GM23338 (cell line): ENCODE measurements around the gene HSDL2. TPM values are rescaled to one million over a fixed set of nuclear protein-coding genes. Genes with fewer than 3 reads are reported as not detected.

Source experiments
- ATAC-seq: fragments of 200-7000 bp; cut with Tn5 transposase; 3 replicates; pipeline ENCODE4 v1.9.1; 2020
- DNase-seq: peaks from one replicate; pipeline ENCODE4 v3.0.0-alpha.2; 2015; ENCODE audit warnings: low spot score
- H2AFZ ChIP-seq: fragments of 200-600 bp; sonication (generic); 2 replicates; pipeline ENCODE4 v1.8.0; 2016; ENCODE audit warnings: antibody characterized with exemption, mild to moderate bottlenecking, moderate library complexity
- H3F3A ChIP-seq: fragments of 200-600 bp; sonication (generic); replicated peaks from 2 replicates; pipeline ENCODE4 v1.8.0; 2017; ENCODE audit warnings: antibody characterized with exemption, mixed run types, low read depth
- H3K27ac ChIP-seq: fragments of 200-600 bp; sonication (generic); 2 replicates; pipeline ENCODE4 v1.6.1; 2016; ENCODE audit warnings: low read depth
- H3K27me3 ChIP-seq: fragments of 200-600 bp; sonication (generic); 2 replicates; pipeline ENCODE4 v1.8.0; 2016; ENCODE audit warnings: mild to moderate bottlenecking, mixed run types, moderate library complexity; ENCODE audit not compliant: insufficient read depth
- H3K36me3 ChIP-seq: fragments of 200-600 bp; sonication (generic); 2 replicates; pipeline ENCODE4 v1.8.0; 2016; ENCODE audit warnings: mild to moderate bottlenecking; ENCODE audit not compliant: insufficient read depth
- H3K4me1 ChIP-seq: fragments of 200-600 bp; sonication (generic); 2 replicates; pipeline ENCODE4 v1.8.0; 2016; ENCODE audit warnings: mild to moderate bottlenecking, moderate library complexity; ENCODE audit not compliant: insufficient read depth
- H3K4me2 ChIP-seq: fragments of 200-600 bp; sonication (generic); 2 replicates; pipeline ENCODE4 v1.7.1; 2017; ENCODE audit warnings: mixed run types
- H3K4me3 ChIP-seq: fragments of 200-600 bp; sonication (generic); 2 replicates; pipeline ENCODE4 v1.6.1; 2016; ENCODE audit warnings: mixed run types
- H3K79me2 ChIP-seq: fragments of 200-600 bp; sonication (generic); replicated peaks from 2 replicates; pipeline ENCODE4 v1.8.0; 2017; ENCODE audit warnings: mild to moderate bottlenecking; ENCODE audit not compliant: insufficient read depth
- H3K9me2 ChIP-seq: fragments of 200-600 bp; sonication (generic); 2 replicates; pipeline ENCODE4 v1.8.0; 2017; ENCODE audit not compliant: insufficient read depth
- H4K20me1 ChIP-seq: fragments of 200-600 bp; sonication (generic); replicated peaks from 2 replicates; pipeline ENCODE4 v1.8.0; 2017; ENCODE audit warnings: mild to moderate bottlenecking; ENCODE audit not compliant: insufficient read depth
- H3K27ac Mint-ChIP-seq: 2 replicates; pipeline ENCODE4 v1.8.0; 2020; ENCODE audit warnings: inconsistent platforms, mild to moderate bottlenecking, moderate library complexity, mixed read lengths
- H3K27me3 Mint-ChIP-seq: 3 replicates; pipeline ENCODE4 v1.8.0; 2022; ENCODE audit warnings: low read depth, mild to moderate bottlenecking, moderate library complexity, mixed read lengths, inconsistent platforms; ENCODE audit not compliant: insufficient read depth, poor library complexity
- H3K36me3 Mint-ChIP-seq: 3 replicates; pipeline ENCODE4 v1.8.0; 2021; ENCODE audit warnings: low read depth, mild to moderate bottlenecking, inconsistent platforms, moderate library complexity, mixed read lengths
- H3K4me1 Mint-ChIP-seq: 3 replicates; pipeline ENCODE4 v1.8.0; 2020; ENCODE audit warnings: mild to moderate bottlenecking, inconsistent platforms, mixed read lengths
- H3K4me3 Mint-ChIP-seq: 3 replicates; pipeline ENCODE4 v1.8.0; 2021; ENCODE audit warnings: moderate library complexity, mild to moderate bottlenecking, inconsistent platforms, mixed read lengths
- H3K9me3 Mint-ChIP-seq: 3 replicates; pipeline ENCODE4 v1.8.0; 2020; ENCODE audit warnings: moderate library complexity, mild to moderate bottlenecking, inconsistent platforms, mixed read lengths
- CREB1 ChIP-seq: fragments of 250-450 bp; sonication (Bioruptor Pico); IDR thresholded peaks from 2 replicates; pipeline ENCODE4 v1.5.0; 2020; ENCODE audit warnings: low read depth, mild to moderate bottlenecking, moderate library complexity
- CTCF ChIP-seq, 2 experiments: fragments of 200-600 bp in 1 of 2; sonication (generic) in 1 of 2; conservative IDR thresholded peaks; 2 replicates each; pipeline versions ENCODE4 v1.5.1 to v1.6.1; 2016 to 2017; ENCODE audit warnings: antibody characterized with exemption in 2 of 2, low read depth in 2 of 2, mild to moderate bottlenecking in 2 of 2, moderate library complexity in 1 of 2
- ETS1 ChIP-seq: IDR thresholded peaks from 2 replicates; pipeline ENCODE4 v1.6.1; 2016; ENCODE audit warnings: antibody characterized with exemption
- POLR2AphosphoS5 ChIP-seq: IDR thresholded peaks from 2 replicates; pipeline ENCODE4 v1.6.1; 2016; ENCODE audit warnings: antibody characterized with exemption, low read depth
- REST ChIP-seq: IDR thresholded peaks from one replicate; pipeline ENCODE4 v1.6.1; 2018; ENCODE audit warnings: antibody characterized with exemption; ENCODE audit not compliant: unreplicated experiment
- ZNF462 ChIP-seq: fragments of 250-450 bp; sonication (Bioruptor Pico); IDR thresholded peaks from 2 replicates; pipeline ENCODE4 v1.5.0; 2020; ENCODE audit warnings: mild to moderate bottlenecking, moderate library complexity
- polyA plus RNA-seq: library from polyadenylated mRNA; unstranded; fragments of >200 nt; fragmentation: Nextera tagmentation; extraction: Ambion mirVana; gene quantifications from 2 replicates; pipeline ENCODE4 v1.2.1, GENCODE V29; 2016
- total RNA-seq: library from RNA; depleted of rRNA; stranded (reverse); fragments of >200 nt; shearing (Covaris generic); gene quantifications from 2 replicates; pipeline ENCODE4 v1.2.3, GENCODE V29; 2014

HSDL2 gene
- total and polyA plus RNA-seq, 2 experiments from 2014 or later = 11.4 to 15.3 TPM

- TF ChIP-seq ZNF462 (CRISPR knock-in tag) (no peak), CREB1 (CRISPR knock-in tag) (no peak)
Observed at GRCh38 chr9:112378328-112379176, 1.4 kb upstream of the HSDL2 start (continued).

- Histone ChIP-seq H3K79me2 (peaks cover 20% of the 10 kb centered on the region), H2AFZ (peak overlapping the region; percentile 87; the same call in 1 of the 2 replicates), H3K27ac (peak overlapping the region; percentile 96), H3F3A (peaks cover 10% of the 10 kb centered on the region), H3K27me3 (no peaks in the 10 kb centered on the region), H3K4me2 (peak overlapping the region; percentile 84), H3K36me3 (no peaks in the 10 kb centered on the region), H3K9me2 (no peaks in the 10 kb centered on the region), H3K4me3 (peak overlapping the region; percentile 89), H3K4me1 (peaks cover 10% of the 10 kb centered on the region), H4K20me1 (peaks cover 3% of the 10 kb centered on the region; the same call in 1 of the 2 replicates)
- H3K9me3 Mint-ChIP-seq = no peaks in the 10 kb centered on the region
- H3K4me1 Mint-ChIP-seq = peaks cover 22% of the 10 kb centered on the region
- DNase-seq (peak; percentile 99), ATAC-seq (peak; percentile 92)
- TF ChIP-seq CREB1 (CRISPR knock-in tag) = peak; percentile 70
- no peak for TF ChIP-seq REST
- peak; percentile 97 for TF ChIP-seq POLR2AphosphoS5
- TF ChIP-seq CTCF (conservative IDR thresholded peaks at IDR 0.05; ENCODE audit: low read depth in 2 of 2) = 0 out of 4 replicates have a peak, but pooled peaks of 1 of the 2 experiments have one; percentile 10
- TF ChIP-seq ETS1 = peak; percentile 16; the same call in 1 of the 2 replicates
- H3K27me3 Mint-ChIP-seq = peaks cover 10% of the 10 kb centered on the region
- H3K36me3 Mint-ChIP-seq = no peaks in the 10 kb centered on the region
- peak overlapping the region; percentile 93 for H3K4me3 Mint-ChIP-seq
- peak overlapping the region; percentile 98 for H3K27ac Mint-ChIP-seq
Observed at GRCh38 chr9:112379177-112380101, 469 bp upstream of the HSDL2 start.
